CD4-positive, alpha-beta T cell treated with Interferon gamma for 1 hour (primary cell): Measurements from ENCODE around the gene USF2.
A peak's percentile ranks its signal among the peaks of the same experiment; 100 is the strongest.
"Not testable (repeated sequence)": the region's sequence is repeated elsewhere in the genome, so short reads cannot be mapped to it uniquely, and the experiment has no call there.

Experiments used
- DNase-seq: peaks from one replicate; pipeline ENCODE4 v3.0.0-alpha.2; 2020

Gene USF2

GRCh38 chr19:35265900-35266519 is 2.8 kb upstream of the USF2 start:
- no peak for DNase-seq

- DNase-seq = no peak
Measured at GRCh38 chr19:35266520-35267352, 2.0 kb upstream of the USF2 start.

DNA sequence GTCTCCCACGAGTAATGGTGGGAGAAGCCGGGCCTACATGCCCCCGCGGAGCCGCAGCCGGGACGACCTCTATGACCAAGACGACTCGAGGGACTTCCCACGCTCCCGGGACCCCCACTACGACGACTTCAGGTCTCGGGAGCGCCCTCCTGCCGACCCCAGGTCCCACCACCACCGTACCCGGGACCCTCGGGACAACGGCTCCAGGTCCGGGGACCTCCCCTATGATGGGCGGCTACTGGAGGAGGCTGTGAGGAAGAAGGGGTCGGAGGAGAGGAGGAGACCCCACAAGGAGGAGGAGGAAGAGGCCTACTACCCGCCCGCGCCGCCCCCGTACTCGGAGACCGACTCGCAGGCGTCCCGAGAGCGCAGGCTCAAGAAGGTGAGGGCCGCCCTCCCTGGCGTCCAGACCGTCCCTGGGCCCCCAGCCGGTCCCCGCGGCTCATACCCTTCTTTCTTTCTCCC is 1.4 kb upstream of the USF2 start:
- peak; percentile 37 for DNase-seq

DNA sequence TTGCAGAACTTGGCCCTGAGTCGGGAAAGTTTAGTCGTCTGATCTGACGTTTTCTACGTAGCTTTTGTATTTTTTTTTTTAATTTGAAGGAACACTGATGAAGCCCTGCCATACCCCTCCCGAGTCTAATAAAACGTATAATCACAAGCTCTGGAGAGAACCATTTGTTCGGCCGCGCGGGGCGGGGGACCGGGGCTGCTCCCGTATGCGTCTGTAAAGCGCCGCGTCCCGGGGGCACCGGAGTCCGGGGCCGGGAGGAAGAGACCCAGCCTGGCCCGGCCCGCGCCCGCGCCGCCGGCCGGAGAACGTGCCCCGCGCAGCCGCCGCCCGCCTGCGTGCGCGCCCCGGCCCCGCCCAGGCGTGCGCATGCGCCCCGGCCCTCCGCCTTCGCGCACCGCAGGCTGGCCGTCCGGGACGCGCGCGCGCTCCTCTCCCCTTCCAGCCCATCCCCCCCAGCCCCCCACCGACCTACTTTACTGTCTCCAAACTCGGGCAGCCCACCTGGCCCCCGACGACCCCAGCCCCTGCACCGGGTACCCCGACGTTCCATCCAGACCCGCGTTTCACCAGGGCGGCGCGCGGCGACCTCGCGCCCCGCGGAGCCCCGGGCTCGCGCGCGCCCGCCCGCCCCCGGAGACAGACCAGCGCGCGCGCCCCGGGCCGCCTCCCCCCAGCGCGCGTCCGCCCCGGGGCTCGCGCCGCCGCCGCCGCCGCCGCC is 785 bp upstream of the USF2 start:
- peak; percentile 79 for DNase-seq

DNA sequence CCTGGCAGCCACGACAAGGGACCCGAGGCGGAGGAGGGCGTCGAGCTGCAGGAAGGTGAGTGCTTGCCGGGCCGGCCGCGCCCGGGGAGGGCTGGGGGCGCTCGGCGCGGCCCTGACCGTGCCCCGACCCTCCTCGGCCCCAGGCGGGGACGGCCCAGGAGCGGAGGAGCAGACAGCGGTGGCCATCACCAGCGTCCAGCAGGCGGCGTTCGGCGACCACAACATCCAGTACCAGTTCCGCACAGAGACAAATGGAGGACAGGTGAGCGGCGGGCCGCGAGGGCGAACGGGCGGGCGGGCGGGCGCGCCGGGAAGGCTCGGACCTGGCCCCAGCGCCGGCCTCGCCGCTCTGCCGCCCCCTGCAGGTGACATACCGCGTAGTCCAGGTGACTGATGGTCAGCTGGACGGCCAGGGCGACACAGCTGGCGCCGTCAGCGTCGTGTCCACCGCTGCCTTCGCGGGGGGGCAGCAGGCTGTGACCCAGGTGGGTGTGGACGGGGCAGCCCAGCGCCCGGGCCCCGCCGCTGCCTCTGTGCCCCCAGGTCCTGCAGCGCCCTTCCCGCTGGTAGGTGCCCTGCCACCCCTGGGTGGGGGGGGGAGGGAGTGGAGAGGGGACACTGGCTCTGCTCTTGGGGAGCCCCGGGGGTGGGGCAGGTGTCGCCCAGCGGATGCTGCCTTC is 816 bp downstream of the USF2 start:
- DNase-seq = peak; percentile 86

DNA sequence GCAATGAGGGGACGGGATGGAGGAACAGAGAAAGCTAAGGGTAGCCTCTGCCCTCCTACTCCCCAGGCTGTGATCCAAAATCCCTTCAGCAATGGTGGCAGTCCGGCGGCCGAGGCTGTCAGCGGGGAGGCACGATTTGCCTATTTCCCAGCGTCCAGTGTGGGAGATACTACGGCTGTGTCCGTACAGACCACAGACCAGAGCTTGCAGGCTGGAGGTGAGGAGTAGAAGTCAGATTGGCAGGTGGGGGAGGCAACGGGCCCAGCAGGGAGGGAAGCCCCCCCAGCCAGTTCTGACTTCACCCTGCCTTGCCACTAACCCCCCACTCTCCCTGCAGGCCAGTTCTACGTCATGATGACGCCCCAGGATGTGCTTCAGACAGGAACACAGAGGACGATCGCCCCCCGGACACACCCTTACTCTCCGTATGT is 1.6 kb downstream of the USF2 start:
- DNase-seq = no peak

DNA sequence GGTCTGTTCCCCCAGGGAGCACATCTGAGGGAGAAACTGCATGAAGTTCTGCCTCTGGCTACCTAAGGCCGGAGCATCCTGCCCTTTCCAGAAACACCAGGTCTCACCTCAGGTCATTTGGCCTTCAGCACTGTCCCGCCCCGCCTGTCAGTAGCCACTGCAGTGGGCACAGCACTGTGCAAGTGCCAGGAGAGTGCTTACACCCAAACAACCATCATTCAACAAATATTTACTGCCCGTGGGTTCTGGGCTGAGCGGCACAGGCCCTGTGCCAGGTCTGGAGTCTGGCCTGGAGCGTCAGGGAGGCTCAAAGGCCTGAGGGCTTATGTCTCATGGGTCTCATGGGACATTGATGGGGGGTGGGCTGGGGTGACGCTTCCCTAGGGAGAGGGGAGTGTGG is 2.8 kb downstream of the USF2 start:
- DNase-seq = no peak

GRCh38 chr19:35272122-35272719 is 3.5 kb downstream of the USF2 start:
- DNase-seq = peak; percentile 18

DNA sequence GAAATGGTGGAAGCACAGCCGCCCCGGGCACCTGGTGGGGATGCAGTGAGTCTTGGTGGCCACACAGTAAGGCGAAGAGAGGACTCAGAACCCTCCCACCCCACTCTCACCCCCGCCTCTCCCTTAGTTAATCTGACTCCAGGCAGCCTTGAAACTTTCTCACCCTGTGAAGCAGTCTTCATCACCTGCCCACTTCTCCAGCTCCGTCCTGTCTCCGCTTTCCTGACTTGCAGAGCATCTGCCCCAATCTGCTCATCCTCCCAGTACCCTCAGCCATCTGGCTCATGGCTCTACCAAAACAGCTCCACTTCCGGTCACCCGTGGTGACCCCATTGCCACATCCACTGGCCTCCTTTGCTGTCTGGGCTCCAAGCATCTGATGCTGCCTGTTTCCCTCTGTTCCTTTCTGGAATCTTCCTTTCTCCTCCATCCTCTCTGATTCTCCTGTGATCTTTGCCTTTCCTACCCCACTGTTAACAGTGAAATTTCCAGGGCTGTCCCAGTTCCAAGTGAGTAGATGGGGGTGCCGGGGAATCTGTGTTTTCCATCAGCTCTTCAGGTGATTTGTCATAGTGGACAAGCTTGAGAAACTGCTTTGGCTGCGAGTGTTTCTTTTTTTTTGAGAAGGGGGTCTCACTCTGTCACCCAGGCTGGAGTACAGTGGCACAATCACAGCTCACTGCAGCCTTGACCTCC is 4.3 kb downstream of the USF2 start:
- DNase-seq = no peak

GRCh38 chr19:35273686-35274259 is 5.0 kb downstream of the USF2 start:
- DNase-seq = no peak

DNA sequence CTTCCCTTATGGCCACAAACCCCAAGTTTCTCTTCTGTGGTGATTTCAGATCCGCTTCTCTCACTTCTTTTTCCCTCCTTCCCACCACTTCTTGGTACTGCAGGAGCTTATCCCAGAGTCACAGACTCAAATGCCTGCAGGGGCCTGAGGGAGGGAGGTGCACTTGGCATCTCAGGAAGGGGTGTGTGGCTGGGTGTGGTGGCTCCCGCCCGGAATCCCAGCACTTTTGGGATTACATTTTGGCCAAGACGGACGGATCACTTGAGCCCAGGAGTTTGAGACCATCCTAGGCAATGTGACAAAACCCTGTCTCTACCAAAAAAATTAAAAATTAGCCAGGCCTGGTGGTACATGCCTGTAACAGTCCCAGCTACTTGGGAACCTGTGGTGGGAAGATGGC is 5.6 kb downstream of the USF2 start:
- no peak for DNase-seq

GRCh38 chr19:35276706-35277281 is 8.0 kb downstream of the USF2 start:
- DNase-seq = no peak

- DNase-seq = no peak
Measured at GRCh38 chr19:35278578-35279284, 10.0 kb downstream of the USF2 start.

GRCh38 chr19:35279374-35279773 is 10.6 kb downstream of the USF2 start:
- no peak for DNase-seq

- no peak for DNase-seq
Measured at GRCh38 chr19:35279985-35280821, 11.4 kb downstream of the USF2 start.

GRCh38 chr19:35281303-35281702 is 12.5 kb downstream of the USF2 start:
- DNase-seq = no peak

DNA sequence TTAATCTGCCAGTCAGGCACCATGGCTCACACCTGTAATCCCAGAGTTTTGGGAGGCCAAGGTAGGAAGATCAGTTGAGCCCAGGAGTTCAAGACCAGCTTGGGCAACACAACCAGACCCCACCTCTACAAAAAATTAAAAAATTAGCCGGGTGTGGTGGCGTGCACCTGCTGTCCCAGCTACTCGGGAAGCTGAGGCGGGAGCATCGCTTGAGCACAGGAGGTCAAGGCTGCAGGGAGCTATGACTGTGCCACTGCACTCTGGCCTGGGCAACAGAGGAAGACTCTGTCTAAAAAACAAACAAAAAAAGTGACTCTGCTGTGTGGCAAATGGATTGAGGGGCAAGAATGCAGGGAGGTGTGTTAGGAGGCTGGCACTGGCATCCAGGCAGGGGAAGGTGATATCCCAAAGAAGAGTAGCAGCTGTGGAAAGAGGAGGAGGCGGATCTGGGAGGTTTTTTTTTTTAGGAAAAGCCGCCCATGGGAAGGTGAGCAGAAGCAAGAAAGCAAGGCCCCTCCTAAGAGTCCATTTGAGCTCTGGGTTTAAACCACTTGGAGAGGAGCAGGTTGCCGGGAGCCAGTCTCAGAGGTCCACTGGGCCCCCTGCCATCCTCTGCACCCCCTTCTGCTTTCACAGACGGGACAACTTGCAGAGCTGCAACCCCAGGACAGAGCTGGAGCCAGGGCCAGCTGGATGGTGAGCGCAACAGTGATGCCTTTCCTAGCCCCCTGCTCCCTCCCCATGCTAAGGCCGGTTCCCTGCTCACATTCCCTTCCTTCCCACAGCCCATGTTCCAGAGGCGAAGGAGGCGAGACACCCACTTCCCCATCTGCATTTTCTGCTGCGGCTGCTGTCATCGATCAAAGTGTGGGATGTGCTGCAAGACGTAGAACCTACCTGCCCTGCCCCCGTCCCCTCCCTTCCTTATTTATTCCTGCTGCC is 15.7 kb downstream of the USF2 start:
- no peak for DNase-seq

DNA sequence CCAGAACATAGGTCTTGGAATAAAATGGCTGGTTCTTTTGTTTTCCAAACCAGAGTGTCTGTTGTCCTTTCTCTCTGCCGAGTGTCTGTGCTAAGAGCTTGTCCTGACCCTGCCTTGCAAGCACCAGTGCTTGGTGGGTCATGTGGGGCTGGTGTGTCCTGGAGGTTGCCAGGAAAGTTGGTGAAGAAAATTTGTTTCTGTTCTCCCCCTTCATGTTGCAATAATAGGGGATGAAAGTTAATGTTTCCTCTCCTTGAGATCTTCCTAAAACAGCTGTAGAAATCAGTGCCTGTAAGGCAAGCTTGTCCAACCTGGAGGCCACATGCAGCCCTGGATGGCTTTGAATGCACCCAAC is 16.3 kb downstream of the USF2 start:
- no peak for DNase-seq

GRCh38 chr19:35285465-35285864 is 16.7 kb downstream of the USF2 start:
- DNase-seq = not testable (repeated sequence)
